Epidermal melanocyte (primary cell): ENCODE data around the gene MLYCD.
A peak's percentile ranks its signal among the peaks of the same experiment; 100 is the strongest.

Source experiments
- DNase-seq: peaks from one replicate; pipeline ENCODE4 v3.0.0; 2011; ENCODE audit warnings: low spot score; ENCODE audit not compliant: insufficient read length

Gene MLYCD

DNA sequence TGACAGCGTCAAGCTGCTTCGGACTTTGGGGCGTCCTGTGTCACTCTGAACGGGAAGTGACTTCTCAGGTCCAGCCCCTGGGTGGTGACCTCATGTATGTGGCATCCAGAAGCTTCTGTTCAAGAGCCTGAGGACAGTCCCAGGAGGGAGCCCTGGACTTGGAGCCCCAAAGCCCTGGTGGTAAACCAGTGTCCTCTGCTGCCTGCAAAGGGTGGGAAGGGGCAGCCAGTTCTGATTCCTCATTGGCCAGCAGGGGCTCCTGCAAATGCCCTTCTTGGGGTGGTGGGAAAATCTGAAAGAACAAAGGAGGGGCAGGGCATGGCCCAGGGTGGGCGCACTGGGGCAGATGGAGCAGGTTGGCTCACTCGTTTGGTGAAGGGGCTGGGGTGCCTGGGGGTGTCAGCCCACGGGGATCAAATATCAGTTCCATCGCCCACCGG, 55.7 kb downstream of the MLYCD start:
- no peak for DNase-seq

DNA sequence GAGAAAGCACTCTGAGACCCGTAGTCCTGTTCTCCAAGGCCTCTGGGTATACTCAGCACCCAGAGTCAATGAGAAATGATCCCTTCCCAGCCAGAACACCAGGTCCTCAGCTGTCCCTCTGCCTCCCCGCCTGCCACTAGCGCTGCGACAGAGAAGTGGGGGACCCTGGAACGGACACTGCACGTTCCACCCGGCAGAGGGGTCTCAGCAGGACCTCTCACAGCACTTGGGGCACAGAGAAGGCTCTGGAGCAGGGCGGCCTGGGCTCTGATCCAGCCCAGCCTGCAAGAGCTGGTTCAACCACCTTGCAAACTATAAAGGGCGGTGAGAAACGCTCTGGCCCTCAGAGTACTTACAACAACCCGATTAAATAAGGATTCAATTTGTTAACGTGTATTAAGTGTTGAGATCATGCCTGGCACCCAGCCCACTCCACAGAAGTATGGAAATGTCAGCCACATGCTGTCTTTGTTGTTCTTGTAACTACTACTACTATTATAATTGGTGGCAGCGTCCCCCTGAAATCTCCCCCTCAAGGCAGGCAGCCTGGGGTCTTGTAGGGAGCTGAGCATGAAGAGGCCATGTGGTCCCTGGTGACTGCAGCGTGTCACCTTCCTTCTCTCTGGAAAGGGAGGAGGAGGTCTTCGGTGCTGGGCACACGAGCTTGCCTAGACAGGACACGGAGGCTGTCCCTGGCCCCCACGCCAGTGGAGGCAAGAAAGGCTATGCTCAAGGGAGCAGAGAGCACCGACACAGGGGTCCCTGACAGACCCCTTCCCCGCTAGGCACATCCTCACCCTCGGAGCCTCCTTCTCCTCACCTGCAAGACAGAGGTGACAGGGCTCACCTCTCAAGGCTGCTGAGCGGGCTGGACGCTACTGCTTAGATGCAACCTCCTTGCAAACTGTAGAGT, 56.6 kb downstream of the MLYCD start:
- DNase-seq, result no peak

DNA sequence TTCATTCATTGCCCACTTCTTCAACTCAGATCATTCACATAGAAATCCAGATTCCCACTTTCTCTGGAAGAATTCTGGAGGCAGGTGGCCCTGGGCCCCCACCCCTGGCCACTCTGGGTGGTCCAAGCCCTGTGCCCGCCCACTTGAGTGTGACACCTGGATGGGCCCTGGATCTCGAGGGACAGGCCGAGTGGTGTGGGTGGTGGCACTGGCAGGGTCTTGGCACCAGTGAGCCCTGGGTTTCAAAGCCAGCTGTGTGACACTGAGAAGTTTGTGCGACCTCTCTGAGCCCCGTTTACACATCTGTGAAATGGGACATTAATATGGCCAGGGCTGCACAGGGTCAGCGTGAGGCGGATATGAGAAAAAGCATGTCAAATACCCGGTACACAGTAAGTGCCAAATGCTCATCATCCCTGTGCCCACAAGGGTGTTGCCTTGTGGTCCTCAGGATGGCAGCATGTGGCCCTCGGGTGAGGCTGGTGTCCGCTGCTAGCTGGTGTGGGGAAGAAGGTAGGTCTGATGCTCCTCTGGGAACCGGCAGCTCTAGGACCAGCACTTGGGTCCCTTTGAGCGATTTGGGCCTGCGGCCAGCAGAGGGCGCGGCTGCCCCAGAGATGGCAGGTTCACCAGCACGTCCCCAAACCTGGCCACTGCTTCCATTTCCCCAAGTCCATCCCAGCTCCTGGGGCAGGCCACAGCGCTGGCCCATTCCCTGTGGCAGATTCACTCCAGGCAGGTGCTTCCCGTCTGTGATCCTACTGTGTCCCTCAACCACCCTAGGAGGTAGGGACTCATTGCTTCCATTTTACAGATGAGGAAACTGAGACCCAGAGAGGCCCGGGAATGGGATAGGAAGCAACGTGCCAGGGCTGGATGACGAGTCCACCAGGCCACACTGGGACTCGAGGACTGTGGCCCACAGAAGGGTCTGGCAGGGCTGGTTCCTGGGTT, 57.7 kb downstream of the MLYCD start:
- no peak for DNase-seq

DNA sequence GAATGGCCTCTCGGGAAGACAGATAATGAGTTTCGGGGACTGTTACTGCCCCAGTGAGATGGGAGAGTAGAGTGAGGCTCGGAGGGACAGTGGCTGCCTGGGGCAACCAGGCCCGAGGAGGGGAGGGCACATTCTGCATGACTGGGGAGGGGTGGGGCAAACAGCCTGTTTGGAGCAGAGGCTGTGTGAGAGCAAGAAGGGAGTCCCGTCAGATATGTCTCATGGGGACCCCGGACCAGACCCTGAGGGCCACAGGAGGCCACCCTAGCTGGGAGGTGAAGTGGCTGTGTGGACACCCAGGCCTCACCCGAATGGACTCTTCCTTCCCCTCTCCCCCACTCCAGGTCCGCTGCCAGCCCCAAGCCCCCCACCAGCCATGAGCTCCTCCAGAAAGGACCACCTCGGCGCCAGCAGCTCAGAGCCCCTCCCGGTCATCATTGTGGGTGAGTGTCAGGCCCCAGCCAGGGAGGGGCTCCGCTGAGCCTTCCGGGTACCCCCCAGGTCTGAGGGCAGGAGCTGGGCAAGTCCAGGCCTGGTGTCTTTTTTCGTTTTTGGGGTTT, 58.5 kb downstream of the MLYCD start:
- DNase-seq, result no peak

DNA sequence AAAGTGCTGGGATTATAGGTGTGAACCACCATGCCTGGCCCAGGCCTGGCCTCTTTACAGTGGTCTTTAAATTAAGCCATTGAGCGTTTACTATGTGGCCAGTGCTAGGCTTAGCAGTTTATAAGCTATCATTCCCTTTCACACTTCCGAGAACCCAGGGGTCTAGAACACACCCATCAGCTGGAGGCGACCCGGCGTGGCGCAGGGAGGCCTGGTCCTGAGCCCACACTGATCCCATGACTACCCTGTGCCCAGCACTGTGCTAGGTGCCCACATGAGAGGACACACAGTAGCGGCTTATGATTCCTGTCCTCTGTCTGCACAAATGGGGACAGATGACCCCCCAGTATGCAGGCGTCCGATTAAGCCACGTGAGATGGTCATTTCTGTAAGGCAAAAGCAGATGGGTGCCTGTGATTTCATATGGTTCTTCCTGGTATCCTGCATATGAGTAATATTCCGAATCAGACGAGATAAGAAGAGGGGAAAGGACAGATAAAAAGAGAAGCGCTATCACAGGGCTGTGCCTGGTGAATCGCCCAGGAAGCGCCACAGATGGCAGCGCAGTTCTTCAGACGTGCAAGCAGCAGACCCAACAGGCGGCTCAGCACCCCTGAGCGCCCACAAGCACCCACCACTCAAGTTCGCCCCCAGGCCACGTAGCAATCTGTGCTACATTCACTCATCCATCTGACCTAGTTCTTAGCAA, 59.4 kb downstream of the MLYCD start:
- no peak for DNase-seq

DNA sequence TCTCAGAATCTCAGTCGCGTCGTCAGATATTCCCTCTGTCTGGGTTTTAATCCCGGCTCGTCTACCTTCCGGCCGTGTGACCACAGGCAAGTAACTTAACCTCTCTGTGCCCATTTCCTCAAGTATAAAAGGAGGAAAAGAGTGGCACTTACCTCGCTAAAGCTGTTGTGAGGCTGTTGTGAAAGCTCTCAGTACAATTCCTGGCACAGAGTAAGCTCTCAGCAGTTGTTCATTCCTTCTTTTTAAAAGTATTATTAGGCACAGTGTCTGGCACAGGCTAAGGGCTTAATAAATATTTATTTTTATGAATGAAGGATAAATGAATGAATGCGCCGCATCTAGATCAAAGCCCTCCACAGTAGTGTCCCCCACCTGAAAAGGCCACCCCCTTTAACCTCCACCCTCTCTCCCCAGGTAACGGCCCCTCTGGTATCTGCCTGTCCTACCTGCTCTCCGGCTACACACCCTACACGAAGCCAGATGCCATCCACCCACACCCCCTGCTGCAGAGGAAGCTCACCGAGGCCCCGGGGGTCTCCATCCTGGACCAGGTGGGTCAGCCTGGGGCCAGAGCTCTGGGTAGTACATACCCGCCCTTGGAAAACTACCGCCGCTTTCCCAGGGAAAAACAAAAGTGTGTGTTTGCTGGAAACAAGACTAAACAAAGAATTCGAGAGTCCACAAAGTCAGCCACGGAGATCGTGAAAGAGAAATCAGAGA, 60.1 kb downstream of the MLYCD start:
- DNase-seq, result no peak

DNA sequence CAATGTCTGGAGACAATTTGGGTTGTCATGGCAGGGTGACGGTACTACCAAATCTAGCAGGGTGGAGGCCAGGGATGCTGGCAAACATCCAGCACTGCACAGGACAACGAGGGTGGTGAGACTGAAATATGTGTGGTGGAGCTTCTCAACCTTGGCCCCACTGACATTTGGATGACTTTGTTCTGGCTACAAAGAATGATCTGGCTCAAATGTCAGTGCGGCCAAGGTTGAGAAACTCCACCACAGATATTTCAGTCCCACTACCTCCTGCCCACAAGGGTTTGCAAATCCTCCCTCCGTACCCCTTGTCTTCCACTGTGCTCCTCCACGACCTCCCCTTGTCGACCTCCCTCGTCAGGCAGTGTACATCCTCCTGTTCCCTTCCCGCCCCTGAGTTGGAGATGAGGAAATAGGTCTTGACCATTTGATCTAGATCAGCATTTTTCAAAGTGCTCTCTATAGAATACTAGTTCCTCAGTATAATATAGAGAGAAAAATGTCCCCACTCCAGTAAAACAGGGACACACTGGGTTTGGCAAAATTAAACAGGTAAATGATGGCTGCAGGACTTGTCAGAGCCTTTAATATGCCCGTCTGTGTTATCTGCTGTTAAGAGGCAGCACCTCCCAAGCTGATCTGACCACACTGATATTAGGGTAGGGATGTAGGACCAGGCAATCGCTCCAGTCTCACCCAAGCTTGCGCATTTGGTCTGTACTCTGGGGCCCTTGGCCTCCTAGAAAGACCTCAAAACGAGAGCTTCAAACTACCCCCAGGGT, 60.9 kb downstream of the MLYCD start:
- DNase-seq, result no peak

DNA sequence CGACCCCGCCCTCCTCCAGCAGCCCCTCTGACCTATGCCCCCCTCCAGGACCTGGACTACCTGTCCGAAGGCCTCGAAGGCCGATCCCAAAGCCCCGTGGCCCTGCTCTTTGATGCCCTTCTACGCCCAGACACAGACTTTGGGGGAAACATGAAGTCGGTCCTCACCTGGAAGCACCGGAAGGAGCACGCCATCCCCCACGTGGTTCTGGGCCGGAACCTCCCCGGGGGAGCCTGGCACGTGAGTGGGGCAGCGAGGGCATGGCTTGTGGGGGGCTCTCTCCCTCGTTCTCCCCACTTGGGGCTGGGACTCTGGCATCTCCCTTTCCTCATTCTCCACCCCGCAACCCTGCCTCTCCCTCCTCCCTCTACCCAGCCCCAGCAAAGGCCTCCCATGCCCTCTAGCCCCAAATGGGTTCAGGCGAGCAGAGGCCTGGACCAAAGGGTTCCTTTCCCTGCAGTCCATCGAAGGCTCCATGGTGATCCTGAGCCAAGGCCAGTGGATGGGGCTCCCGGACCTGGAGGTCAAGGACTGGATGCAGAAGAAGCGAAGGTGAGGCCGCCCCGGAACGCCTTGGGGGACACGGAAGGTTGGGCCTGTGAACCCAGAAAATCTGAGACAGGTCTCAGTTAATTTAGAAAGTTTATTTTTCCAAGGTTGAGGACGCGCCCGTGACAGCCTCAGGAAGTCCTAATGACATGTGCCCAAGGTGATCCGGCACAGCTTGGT, 61.8 kb downstream of the MLYCD start:
- DNase-seq, result no peak

DNA sequence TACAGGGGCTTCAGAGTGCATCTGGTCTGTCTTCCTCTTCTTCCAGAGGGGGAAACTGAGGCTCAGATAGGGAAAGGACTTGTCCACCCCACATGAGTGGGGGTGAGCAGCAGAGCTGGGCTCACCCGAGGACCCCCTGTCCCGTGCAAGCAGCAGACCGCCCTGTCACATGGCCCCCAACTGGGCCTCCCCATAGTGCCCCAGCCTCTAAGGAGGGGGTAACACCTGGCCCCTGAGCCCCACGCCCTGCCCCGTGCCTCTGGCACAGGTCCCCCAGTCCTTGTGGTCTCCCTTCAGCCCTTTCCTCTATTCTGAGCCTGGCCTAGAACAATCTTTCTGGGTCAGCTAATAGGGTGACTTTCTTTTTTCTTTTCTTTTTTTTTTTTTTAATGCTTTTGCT, 62.7 kb downstream of the MLYCD start:
- no peak for DNase-seq

DNA sequence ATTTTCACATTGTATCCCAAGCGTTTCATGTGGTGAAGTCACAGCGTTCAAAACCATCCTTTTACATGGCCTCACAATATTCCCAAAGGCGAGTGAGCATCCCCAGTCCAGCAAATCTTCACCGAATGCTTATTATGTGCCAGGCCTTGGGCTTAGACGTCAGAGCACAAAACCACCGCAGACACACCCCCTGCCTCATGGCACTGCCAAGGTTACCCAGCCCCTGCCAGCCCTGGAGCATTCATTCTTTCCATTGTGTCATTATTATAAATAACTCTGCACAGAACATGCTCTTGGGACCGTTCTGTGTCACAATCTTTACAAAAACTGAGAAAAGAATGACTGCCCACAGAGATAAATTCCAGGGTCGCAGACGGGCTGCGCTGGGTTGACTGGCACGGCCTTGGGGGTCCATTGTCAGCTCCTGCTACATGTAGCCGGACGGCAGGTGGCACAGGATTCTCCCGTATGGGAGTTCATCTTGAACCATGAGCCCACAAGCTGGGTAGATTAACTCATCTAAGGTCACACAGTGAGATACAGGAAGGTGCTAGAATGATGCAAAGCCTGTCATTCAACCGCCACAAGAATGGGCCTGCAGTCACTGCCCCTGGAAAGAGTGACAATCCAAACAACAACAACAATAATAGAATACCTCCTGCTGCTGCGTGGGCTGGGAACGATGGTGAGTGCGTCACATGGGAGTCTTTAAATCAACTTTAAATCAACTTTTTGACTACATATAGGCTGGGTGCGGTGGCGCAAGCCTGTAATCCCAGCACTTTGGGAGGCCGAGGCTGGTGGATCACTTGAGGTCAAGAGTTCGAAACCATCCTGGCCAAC, 64.6 kb downstream of the MLYCD start:
- DNase-seq, result no peak

DNA sequence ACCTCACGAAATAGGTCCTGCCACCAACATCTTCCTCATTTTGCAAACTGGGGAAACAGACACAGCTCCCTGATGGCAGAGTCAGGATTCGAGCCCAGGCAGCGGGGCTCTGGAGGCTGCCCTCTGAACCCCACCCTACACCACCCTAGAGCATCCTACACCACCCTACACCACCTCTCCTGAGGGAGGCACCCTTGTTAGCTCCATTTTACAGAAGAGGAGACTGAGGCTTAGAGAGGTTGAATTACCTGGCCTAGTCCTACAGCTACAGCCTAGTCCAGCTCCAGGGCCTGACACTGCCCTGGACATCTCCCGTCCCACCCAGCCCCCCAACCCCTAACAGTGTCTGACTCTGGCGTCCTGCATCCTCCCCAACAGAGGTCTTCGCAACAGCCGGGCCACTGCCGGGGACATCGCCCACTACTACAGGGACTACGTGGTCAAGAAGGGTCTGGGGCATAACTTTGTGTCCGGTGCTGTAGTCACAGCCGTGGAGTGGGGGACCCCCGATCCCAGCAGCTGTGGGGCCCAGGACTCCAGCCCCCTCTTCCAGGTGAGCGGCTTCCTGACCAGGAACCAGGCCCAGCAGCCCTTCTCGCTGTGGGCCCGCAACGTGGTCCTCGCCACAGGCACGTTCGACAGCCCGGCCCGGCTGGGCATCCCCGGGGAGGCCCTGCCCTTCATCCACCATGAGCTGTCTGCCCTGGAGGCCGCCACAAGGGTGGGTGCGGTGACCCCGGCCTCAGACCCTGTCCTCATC, 65.9 kb downstream of the MLYCD start:
- no peak for DNase-seq

DNA sequence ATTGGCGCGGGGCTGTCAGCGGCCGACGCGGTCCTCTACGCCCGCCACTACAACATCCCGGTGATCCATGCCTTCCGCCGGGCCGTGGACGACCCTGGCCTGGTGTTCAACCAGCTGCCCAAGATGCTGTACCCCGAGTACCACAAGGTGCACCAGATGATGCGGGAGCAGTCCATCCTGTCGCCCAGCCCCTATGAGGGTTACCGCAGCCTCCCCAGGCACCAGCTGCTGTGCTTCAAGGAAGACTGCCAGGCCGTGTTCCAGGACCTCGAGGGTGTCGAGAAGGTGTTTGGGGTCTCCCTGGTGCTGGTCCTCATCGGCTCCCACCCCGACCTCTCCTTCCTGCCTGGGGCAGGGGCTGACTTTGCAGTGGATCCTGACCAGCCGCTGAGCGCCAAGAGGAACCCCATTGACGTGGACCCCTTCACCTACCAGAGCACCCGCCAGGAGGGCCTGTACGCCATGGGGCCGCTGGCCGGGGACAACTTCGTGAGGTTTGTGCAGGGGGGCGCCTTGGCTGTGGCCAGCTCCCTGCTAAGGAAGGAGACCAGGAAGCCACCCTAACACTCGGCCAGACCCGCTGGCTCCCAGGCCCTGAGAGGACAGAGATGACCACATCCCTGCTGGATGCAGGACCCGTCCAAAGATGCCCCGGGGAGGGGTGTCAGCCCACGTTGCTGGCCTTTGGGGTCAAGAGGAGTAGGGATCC, 66.7 kb downstream of the MLYCD start:
- DNase-seq, result no peak

DNA sequence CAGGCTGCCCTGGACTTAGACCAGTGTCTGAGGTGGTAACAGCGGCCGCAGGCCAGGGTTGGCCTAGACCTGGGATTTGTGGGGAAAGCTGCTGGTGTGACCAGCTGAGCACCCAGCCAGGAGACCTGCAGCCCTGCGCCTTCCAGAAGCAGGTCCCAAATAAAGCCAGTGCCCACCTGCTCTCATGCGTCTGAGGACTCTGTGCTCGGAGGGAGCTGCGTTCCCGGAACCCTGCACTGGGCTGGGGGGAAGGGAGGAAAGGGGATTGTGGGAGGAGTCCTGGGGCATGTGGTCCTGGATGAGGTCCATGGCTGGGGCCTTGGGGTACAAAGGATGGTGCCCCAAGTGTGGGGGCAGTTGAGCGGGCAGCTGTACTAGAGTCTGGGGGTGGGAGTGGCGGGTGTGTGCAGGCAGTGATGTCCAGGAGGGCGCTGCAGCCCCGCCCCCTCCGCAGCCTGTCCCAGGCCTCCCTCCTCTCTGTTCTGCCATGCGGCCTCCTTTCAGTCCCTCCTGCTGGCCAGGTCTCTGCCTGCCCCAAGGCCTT, 67.3 kb downstream of the MLYCD start:
- no peak for DNase-seq

DNA sequence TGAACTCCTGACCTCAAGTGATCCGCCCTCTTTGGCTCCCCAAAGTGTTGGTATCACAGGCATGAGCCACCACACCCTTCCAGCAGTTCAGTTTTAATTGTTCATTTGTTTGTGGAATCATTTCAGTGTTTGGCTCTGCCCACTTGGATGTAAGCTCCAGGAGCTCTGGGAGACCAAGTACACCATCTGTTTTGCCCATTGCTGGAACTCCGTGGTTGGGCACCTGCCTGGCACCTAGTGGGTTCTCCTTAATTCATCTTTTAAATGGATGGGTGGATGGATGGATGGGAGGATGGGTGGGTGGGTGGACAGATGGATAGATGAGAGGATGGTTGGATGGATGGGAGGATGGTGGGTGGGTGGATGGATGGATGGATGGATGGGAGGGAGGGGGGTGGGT, 68.2 kb downstream of the MLYCD start:
- no peak for DNase-seq

DNA sequence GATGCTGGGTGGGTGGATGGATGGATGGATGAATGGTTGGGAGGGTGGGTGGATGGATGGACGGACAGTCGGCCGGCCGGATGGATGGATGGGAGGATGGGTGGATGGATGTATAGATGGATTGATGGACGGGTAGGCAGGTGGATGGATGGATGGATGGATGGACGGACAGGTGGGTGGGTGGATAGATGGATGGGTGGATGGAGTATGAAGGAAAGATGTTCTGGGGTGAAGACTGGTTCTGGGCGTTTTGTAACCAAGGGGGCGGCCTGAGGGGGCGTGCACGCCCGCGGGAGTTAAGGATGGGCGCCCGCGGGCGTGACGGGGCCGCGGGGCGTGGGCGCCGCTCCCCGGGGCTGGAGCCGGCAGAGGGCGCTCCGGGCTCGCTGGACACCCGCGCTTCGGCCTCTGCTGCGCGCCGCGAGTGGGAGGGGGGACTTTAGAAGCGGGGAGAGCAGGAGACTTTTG, 69.0 kb downstream of the MLYCD start, which contains the start of gene NECAB2:
Gene NECAB2 (plus strand): TSS at position 407 of the 468 bp plus-strand sequence. CDS start 405 bp downstream, outside the sequence.
- peak; percentile 70 for DNase-seq

DNA sequence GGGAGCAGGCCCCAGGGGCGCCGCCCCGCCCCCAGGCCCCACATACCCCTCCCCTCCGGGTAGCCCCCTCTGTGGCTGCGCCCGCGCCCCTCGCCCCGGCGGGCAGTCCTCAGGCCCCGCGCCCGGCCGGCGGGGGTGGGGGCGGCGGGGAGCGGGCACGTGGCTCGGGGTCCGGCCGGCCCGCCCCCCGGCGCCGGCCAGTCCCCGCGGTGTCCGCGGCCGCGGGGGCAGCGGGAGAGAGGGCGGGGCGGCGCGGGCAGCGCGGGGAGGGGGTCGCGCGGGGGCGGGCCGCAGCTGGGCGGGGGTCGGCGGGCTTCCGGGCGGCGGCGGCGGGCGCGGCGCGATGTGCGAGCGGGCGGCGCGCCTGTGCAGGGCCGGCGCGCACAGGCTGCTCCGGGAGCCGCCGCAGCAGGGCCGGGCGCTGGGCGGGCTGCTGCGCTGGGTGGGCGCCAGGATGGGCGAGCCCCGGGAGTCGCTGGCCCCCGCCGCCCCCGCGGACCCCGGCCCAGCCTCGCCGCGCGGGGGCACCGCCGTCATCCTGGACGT, 69.5 kb downstream of the MLYCD start:
- no peak for DNase-seq
